Measurements from ENCODE around the gene ACP7.

GRCh38 chr19:39150235-39150634, 66.1 kb downstream of the ACP7 start:
- no peak for TF ChIP-seq CTCF (IDR thresholded peaks at IDR 0.05; ENCODE audit: low read depth, low read length, poor library complexity, severe bottlenecking)
- no peak for TF ChIP-seq EZH2phosphoT487 (IDR thresholded peaks at IDR 0.05; ENCODE audit: borderline replicate concordance, low read length)
